ENCODE data around the gene ANKS1A.

The ANKS1A gene

GRCh38 chr6:35085359-35086281 is 196.6 kb downstream of the ANKS1A start:
- Histone ChIP-seq H3K4me2 (ENCODE audit: low read depth, low read length) (no peak overlapping the region), H3K9me2 (replicated peaks; ENCODE audit: insufficient read depth, low read length) (no peaks in the 10 kb centered on the region), H3K4me3 (ENCODE audit: low read length) (no peak overlapping the region), H4K20me1 (ENCODE audit: insufficient read depth, low read length) (no peaks in the 10 kb centered on the region), H3F3A (ENCODE audit: insufficient read depth, low read length) (no peaks in the 10 kb centered on the region), H3K27ac (ENCODE audit: low read length) (no peak overlapping the region), H3K9ac (ENCODE audit: low read length) (no peak overlapping the region), H3K36me3 (replicated peaks; ENCODE audit: insufficient read depth, low read length) (no peaks in the 10 kb centered on the region), H3K4me1 (ENCODE audit: low read length) (no peaks in the 10 kb centered on the region), H2AFZ (ENCODE audit: low read length) (no peak overlapping the region), H3K79me2 (ENCODE audit: low read length) (no peaks in the 10 kb centered on the region), H3K9me3 (replicated peaks; ENCODE audit: insufficient read depth, low read length) (no peaks in the 10 kb centered on the region), H3K27me3 (replicated peaks; ENCODE audit: insufficient read depth, low read length) (no peaks in the 10 kb centered on the region)
- TF ChIP-seq EZH2 (optimal IDR thresholded peaks at IDR 0.05; ENCODE audit: low read depth, low read length) = no peak
- no peak for TF ChIP-seq EZH2phosphoT487 (IDR thresholded peaks at IDR 0.05; ENCODE audit: low read length)
- TF ChIP-seq CTCF (IDR thresholded peaks at IDR 0.05; ENCODE audit: low read length) = no peak
- DNase-seq = no peak

DNA sequence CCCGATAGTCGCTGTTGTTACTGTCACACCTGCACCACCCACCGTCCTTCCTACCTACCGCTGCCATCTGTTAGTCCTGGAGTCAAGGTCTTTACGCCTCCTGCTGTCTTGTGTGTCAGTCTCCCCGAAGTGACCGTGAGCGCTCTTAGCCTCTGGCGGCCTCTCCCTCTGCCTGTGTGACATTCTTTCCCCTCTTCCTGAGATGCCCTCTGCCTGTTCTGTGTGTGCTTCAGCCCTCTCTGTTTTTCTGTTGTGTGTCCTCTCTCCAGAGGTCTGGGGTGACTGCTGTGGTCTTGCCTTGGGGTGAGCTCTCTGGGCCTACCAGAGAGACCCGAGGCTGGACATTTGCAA is 197.2 kb downstream of the ANKS1A start:
- no peak overlapping the region for H3K4me3 ChIP-seq (ENCODE audit: low read length)
- H3K27me3 ChIP-seq (replicated peaks; ENCODE audit: insufficient read depth, low read length) = no peaks in the 10 kb centered on the region
- no peaks in the 10 kb centered on the region for H4K20me1 ChIP-seq (ENCODE audit: insufficient read depth, low read length)
- H3K27ac ChIP-seq (ENCODE audit: low read length) = no peak overlapping the region
- no peak overlapping the region for H3K9ac ChIP-seq (ENCODE audit: low read length)
- H3K4me1 ChIP-seq (ENCODE audit: low read length) = no peaks in the 10 kb centered on the region
- no peaks in the 10 kb centered on the region for H3K79me2 ChIP-seq (ENCODE audit: low read length)
- H3K9me2 ChIP-seq (replicated peaks; ENCODE audit: insufficient read depth, low read length) = no peaks in the 10 kb centered on the region
- TF ChIP-seq CTCF (IDR thresholded peaks at IDR 0.05; ENCODE audit: low read length) = no peak
- TF ChIP-seq EZH2phosphoT487 (IDR thresholded peaks at IDR 0.05; ENCODE audit: low read length) = no peak
- TF ChIP-seq EZH2 (optimal IDR thresholded peaks at IDR 0.05; ENCODE audit: low read depth, low read length) = no peak
- no peak overlapping the region for H3K4me2 ChIP-seq (ENCODE audit: low read depth, low read length)
- DNase-seq = no peak
- no peaks in the 10 kb centered on the region for H3K36me3 ChIP-seq (replicated peaks; ENCODE audit: insufficient read depth, low read length)
- H3F3A ChIP-seq (ENCODE audit: insufficient read depth, low read length) = no peaks in the 10 kb centered on the region
- H2AFZ ChIP-seq (ENCODE audit: low read length) = no peak overlapping the region
- no peaks in the 10 kb centered on the region for H3K9me3 ChIP-seq (replicated peaks; ENCODE audit: insufficient read depth, low read length)

DNA sequence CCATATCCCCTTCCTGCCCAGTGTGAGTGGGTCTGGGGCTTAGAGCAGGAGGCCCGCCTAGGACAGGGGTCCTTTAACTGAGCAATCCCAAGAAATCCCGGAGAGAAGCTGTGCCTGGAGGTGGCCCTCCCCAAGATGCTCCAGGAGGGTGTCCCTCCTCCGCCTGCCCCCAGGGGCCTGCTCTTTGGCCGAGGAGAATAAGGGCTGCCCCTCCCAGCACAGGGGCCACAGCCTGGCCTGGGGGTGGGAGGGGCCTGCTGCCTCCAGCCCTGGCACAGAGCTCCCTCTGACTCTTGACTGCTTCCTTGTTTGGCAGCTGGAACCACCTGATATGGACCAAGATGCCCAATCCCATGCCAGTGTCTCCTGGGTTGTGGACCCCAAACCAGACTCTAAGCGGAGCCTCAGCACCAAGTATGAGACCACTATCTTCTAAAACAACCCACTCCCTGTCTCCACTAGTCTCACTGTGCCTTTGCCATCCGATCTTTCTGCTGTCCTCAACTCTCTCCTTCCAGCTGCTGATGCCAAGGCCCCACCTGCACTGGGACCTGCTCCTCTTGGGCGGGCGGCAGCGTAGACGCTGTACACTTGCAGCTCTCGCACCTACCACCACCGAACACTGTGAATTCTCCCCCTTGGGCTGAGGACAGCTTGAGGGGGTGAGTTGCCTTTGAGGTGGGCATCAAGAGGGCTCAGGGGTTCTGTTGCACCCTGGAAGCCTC is 197.7 kb downstream of the ANKS1A start:
- Histone ChIP-seq H2AFZ (ENCODE audit: low read length) (no peak overlapping the region), H3F3A (ENCODE audit: insufficient read depth, low read length) (no peaks in the 10 kb centered on the region)

More for the DNA sequence above, 197.7 kb downstream of the ANKS1A start:
- DNase-seq = no peak
- H3K9me2 ChIP-seq (replicated peaks; ENCODE audit: insufficient read depth, low read length) = no peaks in the 10 kb centered on the region
- TF ChIP-seq CTCF (IDR thresholded peaks at IDR 0.05; ENCODE audit: low read length) (no peak), EZH2phosphoT487 (IDR thresholded peaks at IDR 0.05; ENCODE audit: low read length) (no peak), EZH2 (optimal IDR thresholded peaks at IDR 0.05; ENCODE audit: low read depth, low read length) (no peak)
- H3K27me3 ChIP-seq (replicated peaks; ENCODE audit: insufficient read depth, low read length) = no peaks in the 10 kb centered on the region
- H3K9me3 ChIP-seq (replicated peaks; ENCODE audit: insufficient read depth, low read length) = no peaks in the 10 kb centered on the region
- H4K20me1 ChIP-seq (ENCODE audit: insufficient read depth, low read length) = no peaks in the 10 kb centered on the region
- no peaks in the 10 kb centered on the region for H3K36me3 ChIP-seq (replicated peaks; ENCODE audit: insufficient read depth, low read length)
- H3K27ac ChIP-seq (ENCODE audit: low read length) = no peak overlapping the region
- H3K79me2 ChIP-seq (ENCODE audit: low read length) = no peaks in the 10 kb centered on the region
- H3K4me2 ChIP-seq (ENCODE audit: low read depth, low read length) = no peak overlapping the region
- H3K4me1 ChIP-seq (ENCODE audit: low read length) = no peaks in the 10 kb centered on the region
- H3K9ac ChIP-seq (ENCODE audit: low read length) = no peak overlapping the region
- no peak overlapping the region for H3K4me3 ChIP-seq (ENCODE audit: low read length)

Data from MM.1S (cell line).